Lower leg skin (tissue), 3 donors: ENCODE measurements around the gene MCOLN1.

Experiments used
- CTCF ChIP-seq, 3 donors: fragments of 450-650 bp; IDR thresholded peaks; one replicate each; pipeline ENCODE4 v1.5.1; 2016; ENCODE audit warnings: antibody characterized with exemption in 3 of 3, mild to moderate bottlenecking in 3 of 3, moderate library complexity in 2 of 3
- POLR2A ChIP-seq, 2 donors: fragments of 450-650 bp; IDR thresholded peaks; one replicate each; pipeline ENCODE4 v1.6.1; 2016 to 2017; ENCODE audit warnings: antibody characterized with exemption in 2 of 2, mild to moderate bottlenecking in 1 of 2, moderate library complexity in 1 of 2

- TF ChIP-seq CTCF (IDR thresholded peaks at IDR 0.05) (no peak), POLR2A (IDR thresholded peaks at IDR 0.05) (no peak)
Observed at GRCh38 chr19:7489609-7490044, 32.8 kb upstream of the MCOLN1 start.
